Measurements from ENCODE around the gene DDIT4.

DNA sequence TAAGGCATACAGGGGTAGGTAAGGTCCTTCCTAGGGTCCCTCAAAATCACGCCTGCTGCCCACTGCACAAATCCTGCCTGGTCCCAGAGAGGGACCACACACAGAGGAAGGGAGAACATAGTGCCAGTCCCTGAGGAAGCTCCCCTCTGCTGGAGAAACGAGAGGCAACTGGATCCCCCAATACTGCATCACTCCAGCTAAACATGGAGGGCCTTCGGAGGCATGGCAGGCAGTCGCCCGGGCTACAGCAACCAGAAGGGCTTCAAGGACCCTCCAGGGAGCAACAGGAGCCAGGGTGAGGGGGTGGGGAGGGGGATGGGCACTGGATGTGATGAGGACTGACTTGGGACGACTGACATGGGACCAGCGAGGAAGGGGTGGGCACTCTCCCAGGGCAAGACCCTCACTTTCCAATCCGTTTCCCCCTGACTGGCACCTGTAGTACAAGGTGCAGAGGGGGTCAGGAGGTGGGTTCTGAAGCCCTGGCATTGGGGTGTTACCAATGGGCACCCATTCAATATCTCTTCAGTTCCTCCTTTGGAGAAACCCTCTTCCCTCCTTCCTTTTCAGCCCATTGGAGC is 21.7 kb downstream of the DDIT4 start:
- TF ChIP-seq, protein P1, sequence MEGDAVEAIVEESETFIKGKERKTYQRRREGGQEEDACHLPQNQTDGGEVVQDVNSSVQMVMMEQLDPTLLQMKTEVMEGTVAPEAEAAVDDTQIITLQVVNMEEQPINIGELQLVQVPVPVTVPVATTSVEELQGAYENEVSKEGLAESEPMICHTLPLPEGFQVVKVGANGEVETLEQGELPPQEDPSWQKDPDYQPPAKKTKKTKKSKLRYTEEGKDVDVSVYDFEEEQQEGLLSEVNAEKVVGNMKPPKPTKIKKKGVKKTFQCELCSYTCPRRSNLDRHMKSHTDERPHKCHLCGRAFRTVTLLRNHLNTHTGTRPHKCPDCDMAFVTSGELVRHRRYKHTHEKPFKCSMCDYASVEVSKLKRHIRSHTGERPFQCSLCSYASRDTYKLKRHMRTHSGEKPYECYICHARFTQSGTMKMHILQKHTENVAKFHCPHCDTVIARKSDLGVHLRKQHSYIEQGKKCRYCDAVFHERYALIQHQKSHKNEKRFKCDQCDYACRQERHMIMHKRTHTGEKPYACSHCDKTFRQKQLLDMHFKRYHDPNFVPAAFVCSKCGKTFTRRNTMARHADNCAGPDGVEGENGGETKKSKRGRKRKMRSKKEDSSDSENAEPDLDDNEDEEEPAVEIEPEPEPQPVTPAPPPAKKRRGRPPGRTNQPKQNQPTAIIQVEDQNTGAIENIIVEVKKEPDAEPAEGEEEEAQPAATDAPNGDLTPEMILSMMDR (IDR thresholded peaks at IDR 0.05): no peak
- no peak for TF ChIP-seq EZH2phosphoT487 (IDR thresholded peaks at IDR 0.05)

Data from neural progenitor cell (in vitro differentiated cells).